T-cell (primary cell): ENCODE data around the gene KCNQ5. TPM values are rescaled to one million over a fixed set of nuclear protein-coding genes. Genes with fewer than 3 reads are reported as not detected.

Experiments used
- ATAC-seq, 4 experiments: fragments of 200-7000 bp in 3 of 4; fragments of 150-1000 bp in 1 of 4; cut with Tn5 transposase; replicated peaks in 1 of 4; 1 replicate in 3 of 4; 2 replicates in 1 of 4; pipeline ENCODE4 v1.10.0; 2021; ENCODE audit warnings: moderate library complexity in 3 of 4, mild to moderate bottlenecking in 2 of 4, moderate number of reproducible peaks in 1 of 4
- CTCF ChIA-PET, 2 donors: fragments of 300-600 bp; sonication (Branson Sonifier 250); formaldehyde crosslinking; loops; one replicate each; lab custom pipeline; 2022; ENCODE audit warnings: antibody characterized with exemption in 2 of 2; lab: Charles Lee
- POLR2A ChIA-PET, 2 donors: fragments of 300-600 bp; sonication (Branson Sonifier 250); formaldehyde crosslinking; loops; one replicate each; lab custom pipeline; 2022; ENCODE audit warnings: antibody characterized with exemption in 2 of 2; lab: Charles Lee
- DNase-seq, 35 experiments: peaks; one replicate each; pipeline versions ENCODE4 v3.0.0 to v3.0.0-alpha.2; 2013 to 2023
- H3K27ac ChIP-seq: one replicate; pipeline ENCODE4 v1.5.1; 2013; ENCODE audit warnings: low read length
- H3K27me3 ChIP-seq, 2 experiments: replicated peaks in 1 of 2; 1 replicate in 1 of 2; 2 replicates in 1 of 2; pipeline versions ENCODE4 v1.6.1 to v1.7.0; 2013; ENCODE audit warnings: low read length in 1 of 2, mixed read lengths in 1 of 2; ENCODE audit not compliant: control insufficient read depth in 2 of 2, insufficient read depth in 2 of 2; ENCODE audit errors: extremely low read depth in 1 of 2
- H3K36me3 ChIP-seq, 2 donors: 1 replicate in 1 of 2; 2 replicates in 1 of 2; pipeline versions ENCODE4 v1.6.1 to v1.7.0; 2013; ENCODE audit warnings: low read length in 1 of 2; ENCODE audit not compliant: control insufficient read depth in 2 of 2, insufficient read depth in 1 of 2; ENCODE audit errors: extremely low read depth in 1 of 2
- H3K4me1 ChIP-seq, 2 experiments: 1 replicate in 1 of 2; 2 replicates in 1 of 2; pipeline versions ENCODE4 v1.6.1 to v1.7.0; 2013; ENCODE audit warnings: low read length in 2 of 2, mixed read lengths in 1 of 2; ENCODE audit not compliant: insufficient read depth in 2 of 2, control insufficient read depth in 1 of 2; ENCODE audit errors: extremely low read depth in 1 of 2
- H3K4me3 ChIP-seq, 2 donors: 1 replicate in 1 of 2; 2 replicates in 1 of 2; pipeline versions ENCODE4 v1.5.1 to v1.7.0; 2013; ENCODE audit warnings: mild to moderate bottlenecking in 2 of 2, low read length in 1 of 2, moderate library complexity in 1 of 2; ENCODE audit not compliant: control insufficient read depth in 1 of 2; ENCODE audit errors: extremely low read depth in 1 of 2
- H3K9me3 ChIP-seq: 2 replicates; pipeline ENCODE4 v1.7.0; 2013
- H3K27ac Mint-ChIP-seq, 2 donors: one replicate each; pipeline ENCODE4 v1.8.0; 2020 to 2021; ENCODE audit warnings: mild to moderate bottlenecking in 2 of 2, mixed read lengths in 2 of 2
- H3K27me3 Mint-ChIP-seq, 2 donors: one replicate each; pipeline ENCODE4 v1.8.0; 2021 to 2022; ENCODE audit warnings: mixed read lengths in 2 of 2
- H3K36me3 Mint-ChIP-seq: one replicate; pipeline ENCODE4 v1.8.0; 2021; ENCODE audit warnings: mixed read lengths
- H3K4me1 Mint-ChIP-seq, 3 donors: one replicate each; pipeline ENCODE4 v1.8.0; 2020 to 2022; ENCODE audit warnings: mixed read lengths in 3 of 3, mild to moderate bottlenecking in 1 of 3
- H3K4me3 Mint-ChIP-seq, 3 donors: one replicate each; pipeline ENCODE4 v1.8.0; 2020 to 2022; ENCODE audit warnings: mild to moderate bottlenecking in 3 of 3, mixed read lengths in 3 of 3, moderate library complexity in 3 of 3
- H3K9me3 Mint-ChIP-seq, 3 donors: one replicate each; pipeline ENCODE4 v1.8.0; 2020 to 2022; ENCODE audit warnings: mixed read lengths in 3 of 3
- WGBS: methylation state at CpG from one replicate; pipeline ENCODE4 v1.1.5; 2013; ENCODE audit warnings: missing lambda C conversion rate; ENCODE audit not compliant: insufficient coverage; 5-methylcytosine and 5-hydroxymethylcytosine counted together
- total RNA-seq, 35 experiments: library from RNA in 6 of 35; stranded (reverse) in 6 of 35; fragments of 120-200 nt in 1 of 35; gene quantifications; one replicate each; pipeline versions ENCODE4 v1.2.1 to v1.2.4 and lab custom pipeline; 2013 to 2026

The KCNQ5 gene
- total RNA-seq, 5 donors from 2014 or later (not counting 1 experiment from before 2014, with no cell fraction given), result 3.5 to 5.3 (median 4.3) TPM

- ChIA-PET CTCF (no interaction called here), POLR2A (no interaction called here)
- Mint-ChIP-seq H3K9me3 (no peaks in the 10 kb centered on the region), H3K4me1 (peaks cover 0 to 5% (median 3%) of the 10 kb centered on the region in 3 donors), H3K36me3 (peaks cover 4% of the 10 kb centered on the region), H3K4me3 (no peak overlapping the region), H3K27ac (no peak overlapping the region), H3K27me3 (no peaks in the 10 kb centered on the region)
- ATAC-seq (no peak), DNase-seq (no peak)
- no peaks in the 10 kb centered on the region for H3K4me1 ChIP-seq
- WGBS, result no CpG with 5 or more reads among the region's 1 CpG
- no peak overlapping the region for H3K27ac ChIP-seq
- no peaks in the 10 kb centered on the region for H3K27me3 ChIP-seq
- no peak overlapping the region for H3K4me3 ChIP-seq
- H3K9me3 ChIP-seq, result no peaks in the 10 kb centered on the region
- H3K36me3 ChIP-seq, result no peaks in the 10 kb centered on the region
These were observed 21.4 kb downstream of the KCNQ5 start for GRCh38 chr6:72643214-72643613.

- POLR2A ChIA-PET, result no interaction called here
- Mint-ChIP-seq H3K27ac (no peak overlapping the region), H3K4me1 (peaks cover 0 to 16% (median 3%) of the 10 kb centered on the region in 3 donors), H3K9me3 (no peaks in the 10 kb centered on the region), H3K27me3 (no peaks in the 10 kb centered on the region), H3K4me3 (no peak overlapping the region), H3K36me3 (peaks cover 4% of the 10 kb centered on the region)
- Histone ChIP-seq H3K27ac (no peak overlapping the region), H3K4me1 (no peaks in the 10 kb centered on the region), H3K36me3 (no peaks in the 10 kb centered on the region), H3K27me3 (no peaks in the 10 kb centered on the region), H3K4me3 (no peak overlapping the region), H3K9me3 (no peaks in the 10 kb centered on the region)
- no CpG with 5 or more reads among the region's 4 CpGs for WGBS
- CTCF ChIA-PET, result interaction anchor here in 1 of 2 donors (0.9 kb wide), 1 partner anchor 26 kb away, joined by 4 read pairs; no protein-coding TSS in a partner anchor
- DNase-seq, result no peak
- no peak for ATAC-seq
These were observed 25.0 kb downstream of the KCNQ5 start for GRCh38 chr6:72646604-72647485.

GRCh38 chr6:72647489-72647888 is 25.6 kb downstream of the KCNQ5 start:
- Mint-ChIP-seq H3K36me3 (peaks cover 4% of the 10 kb centered on the region), H3K4me3 (no peak overlapping the region), H3K9me3 (no peaks in the 10 kb centered on the region), H3K27me3 (no peaks in the 10 kb centered on the region), H3K4me1 (peaks cover 0 to 16% (median 3%) of the 10 kb centered on the region in 3 donors), H3K27ac (no peak overlapping the region)
- Histone ChIP-seq H3K4me1 (no peaks in the 10 kb centered on the region), H3K36me3 (no peaks in the 10 kb centered on the region), H3K27me3 (no peaks in the 10 kb centered on the region), H3K27ac (no peak overlapping the region), H3K4me3 (no peak overlapping the region), H3K9me3 (no peaks in the 10 kb centered on the region)
- ChIA-PET POLR2A (no interaction called here), CTCF (interaction anchor here in 1 of 2 donors (0.9 kb wide), 1 partner anchor 27 kb away, joined by 4 read pairs; no protein-coding TSS in a partner anchor)
- DNase-seq (no peak), ATAC-seq (no peak)
- WGBS, result no CpG with 5 or more reads among the region's 2 CpGs

- Mint-ChIP-seq H3K36me3 (peaks cover 4% of the 10 kb centered on the region), H3K27me3 (no peaks in the 10 kb centered on the region), H3K9me3 (no peaks in the 10 kb centered on the region), H3K4me1 (peaks cover 0 to 17% (median 0%) of the 10 kb centered on the region in 3 donors), H3K27ac (no peak overlapping the region), H3K4me3 (no peak overlapping the region)
- DNase-seq (no peak), ATAC-seq (no peak)
- Histone ChIP-seq H3K27ac (no peak overlapping the region), H3K4me1 (no peaks in the 10 kb centered on the region), H3K9me3 (no peaks in the 10 kb centered on the region), H3K27me3 (no peaks in the 10 kb centered on the region), H3K36me3 (no peaks in the 10 kb centered on the region), H3K4me3 (no peak overlapping the region)
- POLR2A ChIA-PET, result no interaction called here
- CTCF ChIA-PET, result no interaction called here
- WGBS, result 80% methylated on average over 5 of the region's 8 CpGs
These were observed 27.4 kb downstream of the KCNQ5 start for GRCh38 chr6:72649032-72649984.

- no peaks in the 10 kb centered on the region for H3K27me3 Mint-ChIP-seq
- peaks cover 4% of the 10 kb centered on the region for H3K36me3 Mint-ChIP-seq
- H3K9me3 Mint-ChIP-seq, result no peaks in the 10 kb centered on the region
- no peak overlapping the region for H3K4me3 ChIP-seq
- H3K27ac ChIP-seq, result no peak overlapping the region
- POLR2A ChIA-PET, result no interaction called here
- peaks cover 0 to 18% (median 0%) of the 10 kb centered on the region in 3 donors for H3K4me1 Mint-ChIP-seq
- no peaks in the 10 kb centered on the region for H3K36me3 ChIP-seq
- H3K4me1 ChIP-seq, result no peaks in the 10 kb centered on the region
- DNase-seq (no peak), ATAC-seq (no peak)
- H3K27ac Mint-ChIP-seq, result no peak overlapping the region
- CTCF ChIA-PET, result no interaction called here
- no CpG with 5 or more reads among the region's 2 CpGs for WGBS
- no peak overlapping the region for H3K4me3 Mint-ChIP-seq
- H3K9me3 ChIP-seq, result no peaks in the 10 kb centered on the region
- H3K27me3 ChIP-seq, result no peaks in the 10 kb centered on the region
These were observed 28.3 kb downstream of the KCNQ5 start for GRCh38 chr6:72650081-72650745.

GRCh38 chr6:72651174-72651573 is 29.3 kb downstream of the KCNQ5 start:
- Mint-ChIP-seq H3K9me3 (no peaks in the 10 kb centered on the region), H3K27me3 (no peaks in the 10 kb centered on the region), H3K4me3 (no peak overlapping the region), H3K27ac (no peak overlapping the region), H3K36me3 (peaks cover 4% of the 10 kb centered on the region), H3K4me1 (peaks cover 0 to 18% (median 0%) of the 10 kb centered on the region in 3 donors)
- ChIA-PET POLR2A (interaction anchor here in 1 of 2 donors (0.6 kb wide), 1 partner anchor 1380 kb away, joined by 3 read pairs; no protein-coding TSS in a partner anchor), CTCF (no interaction called here)
- Histone ChIP-seq H3K4me1 (no peaks in the 10 kb centered on the region), H3K27ac (no peak overlapping the region), H3K36me3 (no peaks in the 10 kb centered on the region), H3K4me3 (no peak overlapping the region), H3K27me3 (no peaks in the 10 kb centered on the region), H3K9me3 (no peaks in the 10 kb centered on the region)
- no CpG with 5 or more reads among the region's 1 CpG for WGBS
- DNase-seq (no peak), ATAC-seq (no peak)
